Measurements from ENCODE around the gene ITGB4. TPM values are rescaled to one million over a fixed set of nuclear protein-coding genes. Genes with fewer than 3 reads are reported as not detected.

The ITGB4 gene
- total and polyA plus RNA-seq, 9 of the 15 experiments (the other 6 are each of a cell fraction or from before 2014, with no cell fraction given): 0.05 to 2.8 (median 0.76) TPM; not detected in 3

DNA sequence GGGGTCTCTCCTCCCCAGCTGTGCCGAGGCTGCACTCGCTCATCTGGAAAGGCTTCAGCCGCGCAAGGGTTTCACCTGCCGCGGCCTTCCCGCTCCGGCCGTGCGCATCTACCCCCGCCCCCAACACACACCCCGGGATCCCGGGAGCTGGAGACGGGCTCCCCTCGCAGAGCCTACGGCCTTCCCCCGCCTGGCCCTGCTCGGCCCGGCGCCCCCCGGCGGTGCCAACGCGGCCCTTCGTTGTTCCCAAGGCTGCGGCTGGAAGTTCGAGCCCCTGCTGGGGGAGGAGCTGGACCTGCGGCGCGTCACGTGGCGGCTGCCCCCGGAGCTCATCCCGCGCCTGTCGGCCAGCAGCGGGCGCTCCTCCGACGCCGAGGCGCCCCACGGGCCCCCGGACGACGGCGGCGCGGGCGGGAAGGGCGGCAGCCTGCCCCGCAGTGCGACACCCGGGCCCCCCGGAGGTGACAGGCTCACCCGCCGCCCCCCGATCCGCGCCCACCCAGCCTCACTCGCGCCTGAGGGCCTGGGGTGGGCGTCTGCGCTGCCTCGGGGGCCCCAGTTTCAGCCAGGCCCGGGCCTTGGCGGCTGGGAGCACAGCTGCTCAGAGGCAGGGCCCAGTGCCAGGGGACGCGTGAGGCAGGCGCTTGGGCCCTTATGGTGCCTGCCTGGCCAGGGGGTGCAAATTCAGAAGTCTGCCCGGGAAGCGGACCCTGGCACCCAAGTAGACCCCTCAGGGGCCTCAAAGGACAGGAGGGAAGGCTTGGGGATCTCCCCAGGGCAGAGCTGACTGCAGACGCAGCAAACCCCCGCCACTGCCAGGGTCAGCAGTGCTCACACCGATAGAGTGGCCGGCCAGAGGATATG is 32.5 kb downstream of the ITGB4 start (continued):
- TF ChIP-seq FOXJ2 (tag; IDR thresholded peaks at IDR 0.05) (no peak), CREB3L1 (IDR thresholded peaks at IDR 0.05; ENCODE audit: borderline replicate concordance, low read depth) (peak; percentile 72; the same call in 1 of the 2 replicates), MEIS2 (IDR thresholded peaks at IDR 0.05; ENCODE audit: partially characterized antibody) (peak; percentile 26), L3MBTL2 (IDR thresholded peaks at IDR 0.05) (peak; percentile 99), E2F3 (CRISPR knock-in tag; IDR thresholded peaks at IDR 0.05) (peak; percentile 84), NRF1 (conservative IDR thresholded peaks at IDR 0.05 in 1 of 2, IDR thresholded peaks at IDR 0.05 in 1 of 2) (peak; percentile 53 to 65), TAF9B (IDR thresholded peaks at IDR 0.05; ENCODE audit: partially characterized antibody) (no peak), AFF4 (CRISPR knock-in tag; IDR thresholded peaks at IDR 0.05) (peak; percentile 75; the same call in 1 of the 2 replicates), ZBTB7A (IDR thresholded peaks at IDR 0.05; ENCODE audit: borderline replicate concordance, control insufficient read depth, low read depth, low read length) (peak; percentile 90; the same call in 1 of the 2 replicates), GATAD2B (IDR thresholded peaks at IDR 0.05; ENCODE audit: borderline replicate concordance) (peak; percentile 94; the same call in 1 of the 2 replicates), TCFL5 (CRISPR knock-in tag; conservative IDR thresholded peaks at IDR 0.05) (no peak), SOX6 (IDR thresholded peaks at IDR 0.05) (peak; percentile 48; the same call in 1 of the 2 replicates), CBX1 (IDR thresholded peaks at IDR 0.05; ENCODE audit: low read depth) (peak; percentile 80), ATF1 (CRISPR knock-in tag; IDR thresholded peaks at IDR 0.05) (no peak), ATF1 (tag; IDR thresholded peaks at IDR 0.05) (peak; percentile 48)
- TF ChIP-seq, protein P1, sequence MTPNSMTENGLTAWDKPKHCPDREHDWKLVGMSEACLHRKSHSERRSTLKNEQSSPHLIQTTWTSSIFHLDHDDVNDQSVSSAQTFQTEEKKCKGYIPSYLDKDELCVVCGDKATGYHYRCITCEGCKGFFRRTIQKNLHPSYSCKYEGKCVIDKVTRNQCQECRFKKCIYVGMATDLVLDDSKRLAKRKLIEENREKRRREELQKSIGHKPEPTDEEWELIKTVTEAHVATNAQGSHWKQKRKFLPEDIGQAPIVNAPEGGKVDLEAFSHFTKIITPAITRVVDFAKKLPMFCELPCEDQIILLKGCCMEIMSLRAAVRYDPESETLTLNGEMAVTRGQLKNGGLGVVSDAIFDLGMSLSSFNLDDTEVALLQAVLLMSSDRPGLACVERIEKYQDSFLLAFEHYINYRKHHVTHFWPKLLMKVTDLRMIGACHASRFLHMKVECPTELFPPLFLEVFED (CRISPR knock-in tag; conservative IDR thresholded peaks at IDR 0.05): no peak
- TF ChIP-seq, protein P2, sequence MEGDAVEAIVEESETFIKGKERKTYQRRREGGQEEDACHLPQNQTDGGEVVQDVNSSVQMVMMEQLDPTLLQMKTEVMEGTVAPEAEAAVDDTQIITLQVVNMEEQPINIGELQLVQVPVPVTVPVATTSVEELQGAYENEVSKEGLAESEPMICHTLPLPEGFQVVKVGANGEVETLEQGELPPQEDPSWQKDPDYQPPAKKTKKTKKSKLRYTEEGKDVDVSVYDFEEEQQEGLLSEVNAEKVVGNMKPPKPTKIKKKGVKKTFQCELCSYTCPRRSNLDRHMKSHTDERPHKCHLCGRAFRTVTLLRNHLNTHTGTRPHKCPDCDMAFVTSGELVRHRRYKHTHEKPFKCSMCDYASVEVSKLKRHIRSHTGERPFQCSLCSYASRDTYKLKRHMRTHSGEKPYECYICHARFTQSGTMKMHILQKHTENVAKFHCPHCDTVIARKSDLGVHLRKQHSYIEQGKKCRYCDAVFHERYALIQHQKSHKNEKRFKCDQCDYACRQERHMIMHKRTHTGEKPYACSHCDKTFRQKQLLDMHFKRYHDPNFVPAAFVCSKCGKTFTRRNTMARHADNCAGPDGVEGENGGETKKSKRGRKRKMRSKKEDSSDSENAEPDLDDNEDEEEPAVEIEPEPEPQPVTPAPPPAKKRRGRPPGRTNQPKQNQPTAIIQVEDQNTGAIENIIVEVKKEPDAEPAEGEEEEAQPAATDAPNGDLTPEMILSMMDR (IDR thresholded peaks at IDR 0.05 in 2 of 3, conservative IDR thresholded peaks at IDR 0.05 in 1 of 3; ENCODE audit: insufficient read depth in 2 of 3, low read depth in 1 of 3, low read length in 3 of 3): peak; percentile 72 to 90 (median 82)
- TF ChIP-seq, protein P3, sequence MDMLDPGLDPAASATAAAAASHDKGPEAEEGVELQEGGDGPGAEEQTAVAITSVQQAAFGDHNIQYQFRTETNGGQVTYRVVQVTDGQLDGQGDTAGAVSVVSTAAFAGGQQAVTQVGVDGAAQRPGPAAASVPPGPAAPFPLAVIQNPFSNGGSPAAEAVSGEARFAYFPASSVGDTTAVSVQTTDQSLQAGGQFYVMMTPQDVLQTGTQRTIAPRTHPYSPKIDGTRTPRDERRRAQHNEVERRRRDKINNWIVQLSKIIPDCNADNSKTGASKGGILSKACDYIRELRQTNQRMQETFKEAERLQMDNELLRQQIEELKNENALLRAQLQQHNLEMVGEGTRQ (CRISPR knock-in tag; IDR thresholded peaks at IDR 0.05): peak; percentile 96

Data from K562 (cell line).